Measurements from ENCODE around the gene TEKT3. TPM values are rescaled to one million over a fixed set of nuclear protein-coding genes. Genes with fewer than 3 reads are reported as not detected.

The TEKT3 gene
- total and polyA plus RNA-seq, 2 of the 4 experiments (the other 2 are of a cell fraction), result 0.15 TPM; not detected in 1

GRCh38 chr17:15379659-15380058 lies 38.3 kb upstream of the TEKT3 start:
- Histone ChIP-seq H4K20me1 (ENCODE audit: insufficient read depth, low read length) (no peaks in the 10 kb centered on the region), H4K5ac (ENCODE audit: low read depth, low read length) (no peak overlapping the region), H3K27me3 (ENCODE audit: control insufficient read depth, insufficient read depth, low read length) (peaks cover 2% of the 10 kb centered on the region; the same call in 1 of the 2 replicates), H2BK15ac (ENCODE audit: low read depth, low read length) (no peak overlapping the region), H4K91ac (ENCODE audit: insufficient read depth, low read depth, low read length) (no peak overlapping the region), H3K23ac (ENCODE audit: low read depth, low read length) (no peak overlapping the region), H3K18ac (ENCODE audit: low read depth, low read length) (no peak overlapping the region), H3K4me2 (ENCODE audit: low read depth, low read length) (no peak overlapping the region), H2BK5ac (ENCODE audit: low read depth, low read length, poor library complexity, severe bottlenecking) (no peak overlapping the region), H3K56ac (ENCODE audit: extremely low read depth, insufficient read depth, low read length) (no peak overlapping the region), H2AFZ (replicated peaks; ENCODE audit: low read length, poor library complexity) (no peak overlapping the region), H3K14ac (replicated peaks; ENCODE audit: low read depth, low read length) (no peak overlapping the region), H3K4ac (ENCODE audit: low read depth, low read length) (no peak overlapping the region), H2AK5ac (ENCODE audit: low read depth, low read length) (no peak overlapping the region), H3K9ac (ENCODE audit: low read depth, low read length) (no peak overlapping the region), H3K36me3 (ENCODE audit: control insufficient read depth, insufficient read depth, low read length) (no peaks in the 10 kb centered on the region), H3K9me3 (ENCODE audit: control insufficient read depth, insufficient read depth, low read length) (no peaks in the 10 kb centered on the region), H2AK9ac (replicated peaks; ENCODE audit: low read depth, low read length, poor library complexity) (no peak overlapping the region), H3K79me1 (ENCODE audit: low read depth in 1 of 2, low read length in 2 of 2) (no peaks in the 10 kb centered on the region), H3K4me3 (ENCODE audit: insufficient read depth, low read depth, low read length) (no peak overlapping the region), H2BK20ac (ENCODE audit: low read depth, low read length) (no peak overlapping the region), H3K4me1 (ENCODE audit: control insufficient read depth, insufficient read depth, low read length) (peaks cover 12% of the 10 kb centered on the region), H2BK120ac (ENCODE audit: low read depth, low read length) (no peak overlapping the region), H3K9me1 (ENCODE audit: insufficient read depth, low read length) (peaks cover 2% of the 10 kb centered on the region; the same call in 1 of the 2 replicates), H4K8ac (ENCODE audit: low read depth in 2 of 2, low read length in 2 of 2) (no peak overlapping the region), H3K27ac (ENCODE audit: insufficient read depth, low read length) (no peak overlapping the region)
- no peak for DNase-seq
- ChIA-PET CTCF (no interaction called here), POLR2A (ENCODE audit: unreplicated experiment) (no interaction called here)
- no peak for ATAC-seq (ENCODE audit: low read depth)
- in situ Hi-C loops (cut with MboI; ENCODE audit: low sequenced_read_pairs) (no loop called here), intact Hi-C loops (cut with micrococcal nuclease) (no loop called here), dilution Hi-C loops (cut with HindIII; ENCODE audit: low sequenced_read_pairs, unreplicated experiment) (no loop called here)
- no peak for TF ChIP-seq NFE2L2 (IDR thresholded peaks at IDR 0.05; ENCODE audit: low read depth, low read length)
- no peak for TF ChIP-seq CHD1 (IDR thresholded peaks at IDR 0.05; ENCODE audit: low read depth, low read length)
- TF ChIP-seq CTCF (conservative IDR thresholded peaks at IDR 0.05; ENCODE audit: low read depth, low read length), result no peak
- TF ChIP-seq CEBPB (IDR thresholded peaks at IDR 0.05; ENCODE audit: low read depth, low read length), result no peak
- TF ChIP-seq MAFK (IDR thresholded peaks at IDR 0.05; ENCODE audit: low read depth, low read length), result no peak
- no peak for TF ChIP-seq RFX5 (IDR thresholded peaks at IDR 0.05; ENCODE audit: low read depth, low read length)
- TF ChIP-seq SMC3 (IDR thresholded peaks at IDR 0.05; ENCODE audit: low read depth, low read length), result no peak
- TF ChIP-seq FOS (IDR thresholded peaks at IDR 0.05; ENCODE audit: low read depth, low read length), result no peak
- no peak for TF ChIP-seq USF2 (IDR thresholded peaks at IDR 0.05; ENCODE audit: low read depth, low read length)
- no peak for TF ChIP-seq RAD21 (IDR thresholded peaks at IDR 0.05; ENCODE audit: low read length)
- TF ChIP-seq MXI1 (IDR thresholded peaks at IDR 0.05; ENCODE audit: borderline replicate concordance, low read depth, low read length), result no peak
- TF ChIP-seq BHLHE40 (IDR thresholded peaks at IDR 0.05; ENCODE audit: low read depth, low read length), result no peak
- TF ChIP-seq MAZ (IDR thresholded peaks at IDR 0.05; ENCODE audit: borderline replicate concordance, low read depth, low read length), result no peak
- no peak for TF ChIP-seq ELK1 (IDR thresholded peaks at IDR 0.05; ENCODE audit: borderline replicate concordance, low read depth, low read length)
- TF ChIP-seq RCOR1 (IDR thresholded peaks at IDR 0.05; ENCODE audit: insufficient replicate concordance, low read length), result no peak
- TF ChIP-seq POLR2A (IDR thresholded peaks at IDR 0.05; ENCODE audit: low read depth, low read length), result no peak
- WGBS, 2 experiments (ENCODE audit: extremely low coverage in 2 of 2, insufficient read length in 1 of 2), result no CpG with 5 or more reads among the region's 5 CpGs
- BruUV-seq (replicated peaks), result no TSS peak
